GM19023 (cell line): ENCODE data around the gene GLRB.
"Not testable (repeated sequence)": the region's sequence is repeated elsewhere in the genome, so short reads cannot be mapped to it uniquely, and the experiment has no call there.

Experiments
- ATAC-seq: cut with Tn5 transposase; IDR thresholded peaks from one replicate; pipeline ENCODE4 v1.9.1; 2021; ENCODE audit warnings: mild to moderate bottlenecking, moderate library complexity; ENCODE audit not compliant: unreplicated experiment

GLRB gene

GRCh38 chr4:157127571-157127970 is 51.6 kb downstream of the GLRB start:
- ATAC-seq, result no peak

- ATAC-seq, result no peak
Measured at GRCh38 chr4:157128395-157128794, 52.4 kb downstream of the GLRB start.

- no peak for ATAC-seq
Measured at GRCh38 chr4:157141976-157142375, 66.0 kb downstream of the GLRB start.

GRCh38 chr4:157143369-157143768 is 67.4 kb downstream of the GLRB start:
- ATAC-seq, result no peak

- no peak for ATAC-seq
Measured at GRCh38 chr4:157151711-157152110, 75.8 kb downstream of the GLRB start.

- ATAC-seq, result no peak
Measured at GRCh38 chr4:157165935-157166610, 90.1 kb downstream of the GLRB start.

- ATAC-seq, result no peak
Measured at GRCh38 chr4:157170321-157170720, 94.4 kb downstream of the GLRB start.

GRCh38 chr4:157172011-157172410 is 96.1 kb downstream of the GLRB start:
- no peak for ATAC-seq

GRCh38 chr4:157180268-157180667 is 104.3 kb downstream of the GLRB start:
- ATAC-seq, result not testable (repeated sequence)

GRCh38 chr4:157184300-157184699 is 108.3 kb downstream of the GLRB start:
- no peak for ATAC-seq

- ATAC-seq, result no peak
Measured at GRCh38 chr4:157185363-157185762, 109.4 kb downstream of the GLRB start.

- no peak for ATAC-seq
Measured at GRCh38 chr4:157195374-157195773, 119.4 kb downstream of the GLRB start.

- ATAC-seq, result no peak
Measured at GRCh38 chr4:157196046-157196445, 120.1 kb downstream of the GLRB start.

- no peak for ATAC-seq
Measured at GRCh38 chr4:157204634-157205244, 128.8 kb downstream of the GLRB start.

- no peak for ATAC-seq
Measured at GRCh38 chr4:157217708-157218107, 141.8 kb downstream of the GLRB start.

GRCh38 chr4:157219711-157220370 is 143.9 kb downstream of the GLRB start:
- ATAC-seq, result no peak

GRCh38 chr4:157220371-157220881 is 144.5 kb downstream of the GLRB start, which contains the start of gene GRIA2:
GRIA2 (plus strand) TSS chr4:157220728; CDS start chr4:157221043, 315 bp downstream.
- no peak for ATAC-seq

- ATAC-seq, result no peak
Measured at GRCh38 chr4:157221426-157221894, 145.5 kb downstream of the GLRB start.
